ENCODE measurements around the gene PHIP. TPM values are rescaled to one million over a fixed set of nuclear protein-coding genes. Genes with fewer than 3 reads are reported as not detected.

PHIP gene
- total RNA-seq, 1 donor from 2014 or later = 60.0 TPM

GRCh38 chr6:79071547-79071946, 6.5 kb downstream of the PHIP start:
- no peak for TF ChIP-seq CTCF (IDR thresholded peaks at IDR 0.05; ENCODE audit: partially characterized antibody, unreplicated experiment)
- H3K9me3 Mint-ChIP-seq (ENCODE audit: unreplicated experiment) = peaks cover 2% of the 10 kb centered on the region

GRCh38 chr6:79070206-79070825, 7.7 kb downstream of the PHIP start:
- no peaks in the 10 kb centered on the region for H3K27me3 Mint-ChIP-seq (ENCODE audit: unreplicated experiment)
- H3K4me1 Mint-ChIP-seq (ENCODE audit: low read depth, unreplicated experiment) = peaks cover 20% of the 10 kb centered on the region
- TF ChIP-seq CTCF (IDR thresholded peaks at IDR 0.05; ENCODE audit: partially characterized antibody, unreplicated experiment) = no peak
- H3K4me3 Mint-ChIP-seq (ENCODE audit: unreplicated experiment) = no peak overlapping the region
- H3K36me3 Mint-ChIP-seq (ENCODE audit: unreplicated experiment) = no peaks in the 10 kb centered on the region
- no peaks in the 10 kb centered on the region for H3K9me3 Mint-ChIP-seq (ENCODE audit: unreplicated experiment)
- no peak for DNase-seq
- no peak overlapping the region for H3K27ac Mint-ChIP-seq (ENCODE audit: unreplicated experiment)

More at GRCh38 chr6:79071547-79071946, 6.5 kb downstream of the PHIP start:
- no peaks in the 10 kb centered on the region for H3K36me3 Mint-ChIP-seq (ENCODE audit: unreplicated experiment)
- no peak overlapping the region for H3K4me3 Mint-ChIP-seq (ENCODE audit: unreplicated experiment)
- H3K4me1 Mint-ChIP-seq (ENCODE audit: low read depth, unreplicated experiment) = peaks cover 25% of the 10 kb centered on the region
- DNase-seq = no peak
- H3K27ac Mint-ChIP-seq (ENCODE audit: unreplicated experiment) = no peak overlapping the region
- H3K27me3 Mint-ChIP-seq (ENCODE audit: unreplicated experiment) = no peaks in the 10 kb centered on the region

GRCh38 chr6:79066828-79067227, 11.2 kb downstream of the PHIP start:
- Mint-ChIP-seq H3K36me3 (ENCODE audit: unreplicated experiment) (no peaks in the 10 kb centered on the region), H3K9me3 (ENCODE audit: unreplicated experiment) (no peaks in the 10 kb centered on the region), H3K4me3 (ENCODE audit: unreplicated experiment) (no peak overlapping the region), H3K27ac (ENCODE audit: unreplicated experiment) (no peak overlapping the region), H3K27me3 (ENCODE audit: unreplicated experiment) (no peaks in the 10 kb centered on the region), H3K4me1 (ENCODE audit: low read depth, unreplicated experiment) (peaks cover 5% of the 10 kb centered on the region)
- TF ChIP-seq CTCF (IDR thresholded peaks at IDR 0.05; ENCODE audit: partially characterized antibody, unreplicated experiment) = no peak
- DNase-seq = no peak

- TF ChIP-seq CTCF (IDR thresholded peaks at IDR 0.05; ENCODE audit: partially characterized antibody, unreplicated experiment) = no peak
These were observed 11.7 kb downstream of the PHIP start for GRCh38 chr6:79066330-79066729.

GRCh38 chr6:79065232-79065631, 12.8 kb downstream of the PHIP start:
- Mint-ChIP-seq H3K36me3 (ENCODE audit: unreplicated experiment) (no peaks in the 10 kb centered on the region), H3K9me3 (ENCODE audit: unreplicated experiment) (no peaks in the 10 kb centered on the region), H3K4me3 (ENCODE audit: unreplicated experiment) (no peak overlapping the region), H3K4me1 (ENCODE audit: low read depth, unreplicated experiment) (no peaks in the 10 kb centered on the region), H3K27ac (ENCODE audit: unreplicated experiment) (no peak overlapping the region), H3K27me3 (ENCODE audit: unreplicated experiment) (no peaks in the 10 kb centered on the region)
- TF ChIP-seq CTCF (IDR thresholded peaks at IDR 0.05; ENCODE audit: partially characterized antibody, unreplicated experiment) = no peak
- no peak for DNase-seq

More at GRCh38 chr6:79066330-79066729, 11.7 kb downstream of the PHIP start:
- no peak for DNase-seq
- Mint-ChIP-seq H3K9me3 (ENCODE audit: unreplicated experiment) (no peaks in the 10 kb centered on the region), H3K27me3 (ENCODE audit: unreplicated experiment) (no peaks in the 10 kb centered on the region), H3K27ac (ENCODE audit: unreplicated experiment) (no peak overlapping the region), H3K4me1 (ENCODE audit: low read depth, unreplicated experiment) (peaks cover 5% of the 10 kb centered on the region), H3K36me3 (ENCODE audit: unreplicated experiment) (no peaks in the 10 kb centered on the region), H3K4me3 (ENCODE audit: unreplicated experiment) (no peak overlapping the region)

Data from glutamatergic neuron (in vitro differentiated cells).